Adrenal gland (tissue), 12 donors: ENCODE results near the gene RESP18. TPM values are rescaled to one million over a fixed set of nuclear protein-coding genes. Genes with fewer than 3 reads are reported as not detected.

Experiments used
- DNase-seq, 7 donors: peaks; one replicate each; pipeline ENCODE4 v3.0.0-alpha.2; 2019 to 2020
- H3K27ac ChIP-seq, 5 donors: fragments of 200-600 bp; sonication (generic) in 4 of 5; 1 replicate in 3 of 5; 2 replicates in 2 of 5; pipeline versions ENCODE4 v1.5.1 to v1.8.0; 2016 to 2020; ENCODE audit warnings: mild to moderate bottlenecking in 1 of 5
- H3K27me3 ChIP-seq: fragments of 200-600 bp; 2 replicates; pipeline ENCODE4 v1.8.0; 2021
- H3K36me3 ChIP-seq, 2 donors: fragments of 200-600 bp; replicated peaks in 1 of 2; 1 replicate in 1 of 2; 2 replicates in 1 of 2; pipeline versions ENCODE4 v1.5.1 to v1.8.0; 2018 to 2022
- H3K4me1 ChIP-seq, 2 donors: fragments of 200-600 bp; replicated peaks in 1 of 2; 1 replicate in 1 of 2; 2 replicates in 1 of 2; pipeline versions ENCODE4 v1.5.1 to v1.8.0; 2018 to 2021
- H3K4me3 ChIP-seq, 4 donors: fragments of 200-600 bp; sonication (generic) in 3 of 4; one replicate each; pipeline ENCODE4 v1.5.1; 2016 to 2018
- H3K9me3 ChIP-seq, 3 donors: fragments of 200-600 bp; sonication (generic) in 1 of 3; replicated peaks in 1 of 3; 1 replicate in 2 of 3; 2 replicates in 1 of 3; pipeline versions ENCODE4 v1.5.1 to v1.8.0; 2016 to 2021
- CTCF ChIP-seq, 6 experiments: fragments of 450-650 bp in 4 of 6; fragments of 200-600 bp in 2 of 6; sonication (generic) in 1 of 6; IDR thresholded peaks; 1 replicate in 5 of 6; 2 replicates in 1 of 6; pipeline versions ENCODE4 v1.5.1 to v1.8.0; 2016 to 2021; ENCODE audit warnings: antibody characterized with exemption in 6 of 6, mild to moderate bottlenecking in 2 of 6, moderate library complexity in 1 of 6
- POLR2A ChIP-seq, 2 donors: fragments of 450-650 bp; IDR thresholded peaks; one replicate each; pipeline ENCODE4 v1.6.1; 2017; ENCODE audit warnings: antibody characterized with exemption in 2 of 2, mild to moderate bottlenecking in 2 of 2, moderate library complexity in 1 of 2
- WGBS, 4 donors: extraction: QIAGEN DNeasy Blood & Tissue Kit in 2 of 4; methylation state at CpG; one replicate each; pipeline versions ENCODE4 v1.1.5 to v1.1.7; 2013 to 2017; 5-methylcytosine and 5-hydroxymethylcytosine counted together
- intact Hi-C, 2 donors: fragments of 100-400 bp; cut with DNase I; formaldehyde crosslinking; loops; one replicate each; pipeline versions ENCODE4 v1.14.1 to v1.15.0; 2022 to 2023
- polyA plus RNA-seq, 3 donors: library from polyadenylated mRNA; stranded (reverse); fragments of 200-250 nt in 2 of 3; fragments of 350-450 nt in 1 of 3; fragmentation: Illumina TruSeq in 1 of 3; extraction: RNeasy Lipid Tissue Mini Kit (QIAGEN cat#74804) in 1 of 3; gene quantifications; one replicate each; pipeline ENCODE4 v1.2.3, GENCODE V29; 2013 to 2014
- total RNA-seq, 9 donors: library from RNA; depleted of rRNA in 4 of 9; stranded (reverse); fragments of >200 nt in 4 of 9; fragments of 120-200 nt in 1 of 9; fragmentation: NEBNext Ultra II Directional in 1 of 9; extraction: Animal tissue kit (Norgen Biotek cat#: 25700) in 1 of 9; gene quantifications; one replicate each; pipeline versions ENCODE4 v1.1.0 to v1.2.4, GENCODE V29; 2013 to 2023
- donor health status: healthy with polysubstance abuse.
- donor health status: Bipolar disorder and iron deficiency.
- donor health status: DM: yes; HTN: yes; CAD: no.
- donor health status: DM: no; HTN: no; CAD: no.
- donor health status: DM: no; HTN: no; CAD: no.
- donor health status: DM: yes; HTN: yes; CAD: no.

Gene RESP18
- total and polyA plus RNA-seq, 12 donors: not detected

- peak within 1 kb of the TSS in 1 of 4 donors; percentile 36 for H3K4me3 ChIP-seq
- TF ChIP-seq POLR2A (IDR thresholded peaks at IDR 0.05) (no peak), CTCF (IDR thresholded peaks at IDR 0.05) (no peak)
- intact Hi-C loops: loop anchor here in 1 of 2 donors (10.0 kb wide), 1 partner anchor 254 kb away; no protein-coding TSS in a partner anchor
- no peaks in the 10 kb centered on the region for H3K36me3 ChIP-seq
- 3 to 6% (median 3%) methylated on average over 13 to 37 of the region's 37 CpGs for WGBS, 4 donors
- peak in 2 of 7 donors; percentile 35 to 89 for DNase-seq
- peak within 1 kb of the TSS in 1 of 5 donors; percentile 74 for H3K27ac ChIP-seq
- H3K27me3 ChIP-seq: peaks cover 12% of the 10 kb centered on the region
- H3K4me1 ChIP-seq: no peaks in the 10 kb centered on the region
- H3K9me3 ChIP-seq: no peaks in the 10 kb centered on the region
These were observed 23.3 kb downstream of the RESP18 start, which contains the start of gene PTPRN for GRCh38 chr2:219309278-219309677. Gene PTPRN (minus strand): TSS chr2:219309401. CDS start chr2:219309332, 69 bp downstream.

- peaks cover 12% of the 10 kb centered on the region for H3K27me3 ChIP-seq
- H3K27ac ChIP-seq: peak overlapping the region in 1 of 5 donors; percentile 74
- TF ChIP-seq CTCF (IDR thresholded peaks at IDR 0.05) (no peak), POLR2A (IDR thresholded peaks at IDR 0.05) (peak in 1 of 2 donors; percentile 28)
- WGBS, 4 donors: 3 to 4% (median 3%) methylated on average over 31 to 45 of the region's 45 CpGs
- peak; percentile 56 to 79 (median 77) for DNase-seq
- no peaks in the 10 kb centered on the region for H3K9me3 ChIP-seq
- no peaks in the 10 kb centered on the region for H3K4me1 ChIP-seq
- peak overlapping the region in 1 of 4 donors; percentile 36 for H3K4me3 ChIP-seq
- intact Hi-C loops: loop anchor here in 1 of 2 donors (10.0 kb wide), 1 partner anchor 254 kb away; no protein-coding TSS in a partner anchor
- no peaks in the 10 kb centered on the region for H3K36me3 ChIP-seq
These were observed 24.1 kb downstream of the RESP18 start for GRCh38 chr2:219308142-219309101.

- H3K4me1 ChIP-seq: no peaks in the 10 kb centered on the region
- TF ChIP-seq CTCF (IDR thresholded peaks at IDR 0.05) (no peak), POLR2A (IDR thresholded peaks at IDR 0.05) (no peak)
- peaks cover 12% of the 10 kb centered on the region for H3K27me3 ChIP-seq
- H3K4me3 ChIP-seq: no peak overlapping the region
- no peak for DNase-seq
- no peaks in the 10 kb centered on the region for H3K36me3 ChIP-seq
- 58 to 68% (median 61%) methylated on average over 1 of the region's 1 CpG for WGBS, 4 donors
- H3K27ac ChIP-seq: no peak overlapping the region
- intact Hi-C loops: loop anchor here in 1 of 2 donors (10.0 kb wide), 1 partner anchor 251 kb away; no protein-coding TSS in a partner anchor
- H3K9me3 ChIP-seq: no peaks in the 10 kb centered on the region
These were observed 26.5 kb downstream of the RESP18 start for GRCh38 chr2:219306047-219306446.

- Histone ChIP-seq H3K36me3 (no peaks in the 10 kb centered on the region), H3K27me3 (peaks cover 1% of the 10 kb centered on the region)
These were observed 28.3 kb downstream of the RESP18 start for GRCh38 chr2:219304223-219304622.

More at GRCh38 chr2:219304223-219304622, 28.3 kb downstream of the RESP18 start:
- H3K4me1 ChIP-seq: no peaks in the 10 kb centered on the region
- no peak for DNase-seq
- WGBS, 4 donors: 44 to 63% (median 52%) methylated on average over 2 of the region's 2 CpGs
- no peak for TF ChIP-seq POLR2A (IDR thresholded peaks at IDR 0.05)
- TF ChIP-seq CTCF (IDR thresholded peaks at IDR 0.05): no peak
- H3K27ac ChIP-seq: no peak overlapping the region
- intact Hi-C loops: loop anchor here in 1 of 2 donors (10.0 kb wide), 1 partner anchor 249 kb away; no protein-coding TSS in a partner anchor
- no peaks in the 10 kb centered on the region for H3K9me3 ChIP-seq
- no peak overlapping the region for H3K4me3 ChIP-seq
